ENCODE data around the gene TTC3. TPM values are rescaled to one million over a fixed set of nuclear protein-coding genes. Genes with fewer than 3 reads are reported as not detected.
"Not testable (repeated sequence)": the region's sequence is repeated elsewhere in the genome, so short reads cannot be mapped to it uniquely, and the experiment has no call there.

Gene TTC3
- total and polyA plus RNA-seq, 2 of the 13 experiments (the other 11 are each of a cell fraction or from before 2014, with no cell fraction given) = 55.7 to 108 TPM

GRCh38 chr21:37049741-37050140 is 23.3 kb upstream of the TTC3 start:
- intact Hi-C loops (cut with micrococcal nuclease; ENCODE audit: unreplicated experiment); H2AFZ ChIP-seq (ENCODE audit: low read length); H3K9me3 ChIP-seq (ENCODE audit: low read length); DNase-seq (ENCODE audit: low spot score); in situ Hi-C loops (cut with HindIII; ENCODE audit: extremely low pct_ligation_motif_present, low pct_unique_long_range_greater_than_20kb); H3K27ac ChIP-seq (ENCODE audit: extremely low read length, insufficient read depth, low read length); H3K27me3 ChIP-seq (ENCODE audit: control insufficient read depth in 1 of 2, insufficient read depth in 2 of 2, low read length in 2 of 2); H3K4me3 ChIP-seq (replicated peaks in 1 of 3; ENCODE audit: insufficient read depth in 1 of 3, low read depth in 2 of 3, low read length in 3 of 3); FAIRE-seq; H3K36me3 ChIP-seq (replicated peaks in 1 of 2; ENCODE audit: control insufficient read depth in 1 of 2, insufficient read depth in 2 of 2, low read length in 2 of 2); H3K9ac ChIP-seq (ENCODE audit: insufficient read depth, low read depth, low read length); POLR2A ChIA-PET; CTCF ChIA-PET (ENCODE audit: low intra/inter-chr PET ratio, low total read pairs); H3K79me2 ChIP-seq (ENCODE audit: insufficient read depth, low read length); BruUV-seq (replicated peaks); H3K4me2 ChIP-seq (ENCODE audit: low read depth, low read length); H4K20me1 ChIP-seq (ENCODE audit: insufficient read depth, low read length); ATAC-seq; TF ChIP-seq FOXP1 (IDR thresholded peaks at IDR 0.05): not testable (repeated sequence)
- H3K4me1 ChIP-seq (ENCODE audit: insufficient read depth, low read length) = peaks cover 40% of the 10 kb centered on the region
- TF ChIP-seq TCF7 (IDR thresholded peaks at IDR 0.05; ENCODE audit: low read depth) (peak; percentile 43), ZFP90 (CRISPR knock-in tag; IDR thresholded peaks at IDR 0.05; ENCODE audit: borderline replicate concordance) (peak; percentile 100), FOXP1 (CRISPR knock-in tag; IDR thresholded peaks at IDR 0.05) (peak; percentile 36; the same call in 1 of the 2 replicates)
- 11% methylated on average over 3 of the region's 3 CpGs for WGBS (ENCODE audit: low lambda C conversion rate)

GRCh38 chr21:37055271-37055855 is 17.7 kb upstream of the TTC3 start:
- CTCF ChIA-PET (ENCODE audit: low intra/inter-chr PET ratio, low total read pairs) = no interaction called here
- H3K9me3 ChIP-seq (ENCODE audit: low read length) = peaks cover 5% of the 10 kb centered on the region; the same call in 1 of the 2 replicates
- H2AFZ ChIP-seq (ENCODE audit: low read length) = no peak overlapping the region
- 14% methylated on average over 2 of the region's 2 CpGs for WGBS (ENCODE audit: low lambda C conversion rate)
- intact Hi-C loops (cut with micrococcal nuclease; ENCODE audit: unreplicated experiment) (no loop called here), in situ Hi-C loops (cut with HindIII; ENCODE audit: extremely low pct_ligation_motif_present, low pct_unique_long_range_greater_than_20kb) (no loop called here)
- no peaks in the 10 kb centered on the region for H3K36me3 ChIP-seq (replicated peaks in 1 of 2; ENCODE audit: control insufficient read depth in 1 of 2, insufficient read depth in 2 of 2, low read length in 2 of 2)
- peaks cover 22% of the 10 kb centered on the region for H3K4me1 ChIP-seq (ENCODE audit: insufficient read depth, low read length)
- H3K27ac ChIP-seq (ENCODE audit: extremely low read length, insufficient read depth, low read length) = no peak overlapping the region
- no peaks in the 10 kb centered on the region for H3K27me3 ChIP-seq (ENCODE audit: control insufficient read depth in 1 of 2, insufficient read depth in 2 of 2, low read length in 2 of 2)
- FAIRE-seq (no peak), DNase-seq (ENCODE audit: low spot score) (no peak), ATAC-seq (peak; percentile 30; the same call in 1 of the 3 replicates)
- H4K20me1 ChIP-seq (ENCODE audit: insufficient read depth, low read length) = no peaks in the 10 kb centered on the region
- no TSS peak for BruUV-seq (replicated peaks)
- H3K9ac ChIP-seq (ENCODE audit: insufficient read depth, low read depth, low read length) = no peak overlapping the region
- H3K79me2 ChIP-seq (ENCODE audit: insufficient read depth, low read length) = no peaks in the 10 kb centered on the region
- peak overlapping the region; percentile 20; the same call in 1 of the 2 replicates for H3K4me2 ChIP-seq (ENCODE audit: low read depth, low read length)
- POLR2A ChIA-PET = no interaction called here
- TF ChIP-seq ZNF644 (CRISPR knock-in tag; IDR thresholded peaks at IDR 0.05; ENCODE audit: low read depth) = 0 out of 2 replicates have a peak, but pooled peaks have one; percentile 26
- TF ChIP-seq HNF4A (CRISPR knock-in tag; IDR thresholded peaks at IDR 0.05) = 0 out of 2 replicates have a peak, but pooled peaks have one; percentile 5
- no peak for TF ChIP-seq ZNF333 (CRISPR knock-in tag; IDR thresholded peaks at IDR 0.05; ENCODE audit: borderline replicate concordance)
- 0 out of 2 replicates have a peak, but pooled peaks have one; percentile 12 for TF ChIP-seq PAXIP1 (CRISPR knock-in tag; conservative IDR thresholded peaks at IDR 0.05)
- TF ChIP-seq ESRRA (CRISPR knock-in tag; IDR thresholded peaks at IDR 0.05; ENCODE audit: low read depth) = peak; percentile 87; the same call in 1 of the 2 replicates
- 0 out of 2 replicates have a peak, but pooled peaks have one; percentile 18 for TF ChIP-seq NR2C2 (CRISPR knock-in tag; IDR thresholded peaks at IDR 0.05; ENCODE audit: borderline replicate concordance)
- peak; percentile 57; the same call in 1 of the 2 replicates for TF ChIP-seq NR2F6 (IDR thresholded peaks at IDR 0.05)
- TF ChIP-seq NR2F6 (CRISPR knock-in tag; IDR thresholded peaks at IDR 0.05) = 0 out of 2 replicates have a peak, but pooled peaks have one; percentile 29
- TF ChIP-seq SUZ12 (IDR thresholded peaks at IDR 0.05; ENCODE audit: low read depth, low read length) = no peak
- peak; percentile 29; the same call in 1 of the 2 replicates for TF ChIP-seq SP5 (CRISPR knock-in tag; IDR thresholded peaks at IDR 0.05; ENCODE audit: borderline replicate concordance, low read depth)
- no peak for TF ChIP-seq ZFY (CRISPR knock-in tag; IDR thresholded peaks at IDR 0.05)
- no peak for TF ChIP-seq ZNF460 (CRISPR knock-in tag; IDR thresholded peaks at IDR 0.05; ENCODE audit: borderline replicate concordance)
- TF ChIP-seq RARA (CRISPR knock-in tag; IDR thresholded peaks at IDR 0.05) = peak; percentile 55
- H3K4me3 ChIP-seq (replicated peaks in 1 of 3; ENCODE audit: insufficient read depth in 1 of 3, low read depth in 2 of 3, low read length in 3 of 3) = no peak overlapping the region

All from HepG2 (cell line).